Right ventricle myocardium superior (tissue), 1 donor: ENCODE measurements around the gene NDRG2. TPM values are rescaled to one million over a fixed set of nuclear protein-coding genes. Genes with fewer than 3 reads are reported as not detected.
"Not testable (repeated sequence)": the region's sequence is repeated elsewhere in the genome, so short reads cannot be mapped to it uniquely, and the experiment has no call there.

Experiments
- ATAC-seq: fragments of 200-7000 bp; cut with Tn5 transposase; one replicate; pipeline ENCODE4 v1.9.1; 2020; ENCODE audit warnings: mild to moderate bottlenecking; ENCODE audit not compliant: poor library complexity
- DNase-seq: peaks from one replicate; pipeline ENCODE4 v3.0.0-alpha.2; 2020
- intact Hi-C: fragments of 100-400 bp; cut with DNase I; formaldehyde crosslinking; loops from one replicate; pipeline ENCODE4 v1.11.2; 2022
- total RNA-seq: library from RNA; stranded (reverse); fragmentation: NEBNext Ultra II Directional; extraction: Animal tissue kit (Norgen Biotek cat#: 25700); gene quantifications from one replicate; pipeline ENCODE4 v1.2.1, GENCODE V29; 2021
- donor health status: DM: no; HTN: yes; CAD: no; lungs with severe emphysema.

NDRG2 gene
- total RNA-seq, 1 donor from 2014 or later, result 327 TPM

DNA sequence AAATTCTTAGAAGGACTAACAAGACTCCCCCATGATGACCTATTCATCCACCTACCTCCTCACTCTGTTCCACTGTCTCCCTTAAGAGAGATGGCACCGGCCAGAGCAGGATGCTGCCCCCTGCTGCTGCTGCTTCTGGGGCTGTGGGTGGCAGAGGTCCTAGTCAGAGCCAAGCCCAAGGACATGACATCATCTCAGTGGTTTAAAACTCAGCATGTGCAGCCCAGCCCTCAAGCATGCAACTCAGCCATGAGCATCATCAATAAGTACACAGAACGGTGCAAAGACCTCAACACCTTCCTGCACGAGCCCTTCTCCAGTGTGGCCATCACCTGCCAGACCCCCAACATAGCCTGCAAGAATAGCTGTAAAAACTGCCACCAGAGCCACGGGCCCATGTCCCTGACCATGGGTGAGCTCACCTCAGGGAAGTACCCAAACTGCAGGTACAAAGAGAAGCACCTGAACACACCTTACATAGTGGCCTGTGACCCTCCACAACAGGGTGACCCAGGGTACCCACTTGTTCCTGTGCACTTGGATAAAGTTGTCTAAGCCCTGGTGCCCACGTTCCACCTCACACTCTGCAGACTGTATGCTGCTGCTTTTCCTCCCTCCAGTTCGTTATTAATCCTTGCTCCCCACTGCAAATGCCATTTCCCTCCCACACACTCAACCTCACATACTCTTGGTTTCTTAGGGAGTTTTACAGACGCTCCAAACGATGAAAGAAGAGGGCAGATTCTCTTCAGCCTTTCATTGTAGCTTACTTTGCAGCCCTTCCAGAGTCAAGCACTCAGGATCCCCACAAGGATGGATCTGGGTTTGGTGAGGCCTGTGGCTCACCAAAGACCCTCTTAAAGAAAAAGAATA, 33.2 kb upstream of the NDRG2 start, which contains the start of gene RNASE8:
RNASE8 (plus strand) TSS at position 20 of the 873 bp plus-strand sequence; CDS start at position 91, 71 bp downstream.
- ATAC-seq (peak; percentile 30), DNase-seq (no peak)
- intact Hi-C loops, result no loop called here

- DNase-seq (no peak), ATAC-seq (no peak)
- intact Hi-C loops, result no loop called here
These were observed 31.8 kb upstream of the NDRG2 start for GRCh38 chr14:21056520-21057163.

DNA sequence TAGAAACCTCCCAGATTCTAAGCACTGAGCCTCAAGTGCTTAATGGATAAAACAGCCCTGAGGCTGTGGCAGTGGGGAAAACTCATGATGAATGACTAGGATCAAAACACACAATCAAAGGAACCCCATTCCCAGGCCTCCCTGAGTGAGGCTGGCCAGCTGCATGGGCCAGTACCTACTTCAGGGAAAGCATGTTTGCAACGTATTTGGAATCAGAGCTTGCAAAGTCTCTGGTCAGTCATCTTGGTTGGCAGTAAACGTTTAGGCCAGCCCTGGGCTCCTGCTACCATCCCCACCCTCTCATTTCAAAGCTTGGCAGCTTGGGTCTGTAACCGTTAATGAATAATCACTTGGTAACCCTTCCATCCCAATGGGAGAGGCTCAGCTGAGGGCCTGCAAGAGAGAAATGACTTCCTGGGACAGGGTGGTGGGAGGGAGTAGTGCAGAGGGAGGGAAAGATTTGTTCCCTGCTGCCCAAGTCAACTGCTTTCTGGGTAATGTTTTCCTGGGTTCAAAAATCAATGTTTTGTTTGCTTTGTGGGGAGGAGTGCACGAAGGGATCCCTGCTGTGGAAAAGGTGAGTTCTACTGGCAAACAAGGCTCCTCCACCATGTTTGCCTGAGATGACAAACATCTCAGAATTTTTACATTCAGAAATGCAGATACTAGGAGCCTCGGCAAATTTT, 30.7 kb upstream of the NDRG2 start:
- intact Hi-C loops, result no loop called here
- no peak for DNase-seq
- ATAC-seq, result peak; percentile 46

GRCh38 chr14:21054768-21055145, 29.9 kb upstream of the NDRG2 start:
- intact Hi-C loops, result no loop called here
- DNase-seq, result no peak
- no peak for ATAC-seq

DNA sequence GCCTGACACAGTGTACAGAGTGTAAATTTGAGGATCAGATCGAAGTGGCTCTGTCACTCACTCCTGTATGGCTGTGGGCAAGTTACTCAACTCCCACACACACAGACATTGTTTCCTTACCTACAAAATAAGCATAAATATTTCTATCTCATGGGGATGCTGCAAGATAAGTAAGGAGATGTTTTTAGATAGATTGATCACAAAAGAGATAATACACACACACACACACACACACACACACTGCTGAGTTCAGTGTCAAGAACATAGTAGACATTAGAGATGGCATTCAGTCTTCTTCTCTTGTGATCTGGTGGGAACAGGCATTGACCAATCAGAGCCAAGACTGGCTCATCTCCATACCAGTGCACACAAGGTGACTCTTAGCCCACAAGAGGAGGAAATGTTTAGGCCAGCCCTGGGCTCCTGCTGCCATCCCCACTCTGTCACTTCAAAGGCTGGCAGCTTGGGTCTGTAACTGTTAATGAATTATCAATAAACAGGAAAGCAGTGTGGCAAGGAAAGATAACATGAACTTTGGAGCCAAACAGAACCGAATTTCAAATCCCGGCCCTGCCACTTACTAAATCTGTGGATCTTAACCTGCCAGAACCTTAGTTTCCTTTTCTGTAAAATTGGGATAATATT, 29.4 kb upstream of the NDRG2 start:
- DNase-seq (no peak), ATAC-seq (no peak)
- intact Hi-C loops, result no loop called here

- ATAC-seq (no peak), DNase-seq (no peak)
- intact Hi-C loops, result no loop called here
These were observed 28.6 kb upstream of the NDRG2 start for GRCh38 chr14:21053184-21054122.

DNA sequence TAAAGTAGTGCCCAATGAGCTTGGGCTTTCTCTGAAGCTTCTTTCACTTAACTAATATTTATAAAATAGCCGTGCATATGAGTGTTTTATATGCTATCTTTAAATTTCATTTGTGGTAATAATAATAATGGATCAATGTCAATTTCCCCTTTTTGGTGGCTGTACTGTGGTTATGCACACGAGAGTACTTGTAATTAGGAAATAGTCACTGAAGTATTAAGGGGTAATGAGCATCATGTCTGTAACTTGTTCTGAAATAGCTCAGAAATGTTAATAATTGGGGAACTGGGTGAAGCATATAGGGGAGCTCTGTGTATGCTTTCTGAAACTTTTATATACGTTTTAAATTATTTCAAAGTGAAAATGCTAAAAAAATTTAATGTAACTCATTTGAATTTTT, 25.7 kb upstream of the NDRG2 start:
- no peak for ATAC-seq
- intact Hi-C loops, result no loop called here
- no peak for DNase-seq

DNA sequence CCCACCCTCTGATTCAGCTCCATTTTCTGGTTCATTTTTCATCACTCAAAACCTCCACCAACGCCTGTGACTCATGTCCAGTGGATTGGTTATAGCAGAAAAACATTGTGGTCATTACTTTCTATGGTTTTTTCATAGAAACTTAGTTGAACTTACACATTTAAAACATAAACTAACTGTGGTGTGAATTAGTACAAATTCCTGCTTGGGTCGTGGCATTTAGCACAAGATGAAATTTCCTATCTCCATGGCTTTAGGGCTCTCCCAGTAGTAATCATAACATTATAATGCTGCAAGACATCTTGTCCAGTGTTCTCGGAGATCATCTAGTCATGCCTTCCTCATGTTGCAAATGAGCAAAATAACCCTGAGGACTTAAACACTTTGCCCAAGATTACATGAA, 24.4 kb upstream of the NDRG2 start:
- ATAC-seq (no peak), DNase-seq (no peak)
- intact Hi-C loops, result loop anchor here (10.0 kb wide), 1 partner anchor 364 kb away; the partner anchor contains the start of genes ANG and RNASE4

DNA sequence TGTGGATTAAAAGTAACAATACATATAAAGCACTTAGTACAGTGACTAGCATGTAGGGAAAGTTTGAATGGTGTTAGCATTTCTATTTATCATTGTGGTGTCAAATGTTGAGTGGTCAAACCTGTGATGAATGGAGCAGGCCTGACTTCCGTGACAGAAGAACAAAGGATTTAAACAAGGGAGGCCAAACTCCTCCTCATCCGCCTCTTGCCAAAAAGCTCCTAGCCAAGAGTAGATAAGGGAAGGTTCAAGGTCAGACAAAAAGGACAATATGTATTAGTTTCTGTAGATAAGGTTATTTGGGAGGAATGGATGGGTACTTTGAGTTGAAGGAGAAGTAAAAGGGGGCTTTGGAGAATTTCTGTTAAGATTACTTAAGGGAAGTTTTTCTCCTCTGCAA, 23.8 kb upstream of the NDRG2 start:
- peak; percentile 31 for ATAC-seq
- intact Hi-C loops, result loop anchor here (10.0 kb wide), 1 partner anchor 364 kb away; the partner anchor contains the start of genes ANG and RNASE4
- DNase-seq, result no peak

- no peak for DNase-seq
- ATAC-seq, result no peak
- intact Hi-C loops, result loop anchor here (10.0 kb wide), 1 partner anchor 363 kb away; the partner anchor contains the start of genes ANG and RNASE4
These were observed 22.5 kb upstream of the NDRG2 start for GRCh38 chr14:21047378-21047781.

DNA sequence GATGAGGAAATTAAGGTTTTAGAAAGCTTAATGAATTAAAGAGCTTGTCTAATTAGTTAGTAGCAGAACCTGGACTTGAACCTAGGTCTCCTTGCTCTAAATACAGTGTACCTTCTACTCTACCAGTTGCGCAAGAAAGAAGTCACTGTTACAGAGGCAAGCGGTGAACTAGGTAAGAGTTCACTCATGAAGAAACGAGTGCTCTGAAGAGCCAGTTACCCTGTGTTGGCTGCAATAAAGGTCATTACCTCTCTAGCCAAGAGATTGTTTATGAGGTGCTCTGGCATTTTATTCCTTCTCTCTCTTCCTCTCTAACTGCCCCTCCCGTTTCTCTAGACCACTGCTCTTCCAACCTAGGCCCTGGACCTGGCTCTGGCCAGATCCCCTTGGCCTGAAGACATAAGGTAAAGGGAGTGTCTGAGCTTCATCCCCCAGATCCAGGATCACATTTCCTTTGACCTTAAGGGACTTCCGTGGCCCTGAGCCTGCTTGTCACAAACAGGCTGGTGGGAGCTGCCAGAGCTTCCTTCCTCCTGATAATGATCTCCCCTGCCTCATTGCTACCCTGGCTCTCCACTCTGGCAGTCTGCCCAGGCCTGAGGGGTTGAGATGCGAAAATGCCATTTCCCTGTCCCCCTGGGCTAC, 19.2 kb upstream of the NDRG2 start:
- ATAC-seq, result peak; percentile 54
- intact Hi-C loops, result loop anchor here (10.0 kb wide), 1 partner anchor 359 kb away; the partner anchor contains the start of genes ANG and RNASE4
- peak; percentile 65 for DNase-seq

DNA sequence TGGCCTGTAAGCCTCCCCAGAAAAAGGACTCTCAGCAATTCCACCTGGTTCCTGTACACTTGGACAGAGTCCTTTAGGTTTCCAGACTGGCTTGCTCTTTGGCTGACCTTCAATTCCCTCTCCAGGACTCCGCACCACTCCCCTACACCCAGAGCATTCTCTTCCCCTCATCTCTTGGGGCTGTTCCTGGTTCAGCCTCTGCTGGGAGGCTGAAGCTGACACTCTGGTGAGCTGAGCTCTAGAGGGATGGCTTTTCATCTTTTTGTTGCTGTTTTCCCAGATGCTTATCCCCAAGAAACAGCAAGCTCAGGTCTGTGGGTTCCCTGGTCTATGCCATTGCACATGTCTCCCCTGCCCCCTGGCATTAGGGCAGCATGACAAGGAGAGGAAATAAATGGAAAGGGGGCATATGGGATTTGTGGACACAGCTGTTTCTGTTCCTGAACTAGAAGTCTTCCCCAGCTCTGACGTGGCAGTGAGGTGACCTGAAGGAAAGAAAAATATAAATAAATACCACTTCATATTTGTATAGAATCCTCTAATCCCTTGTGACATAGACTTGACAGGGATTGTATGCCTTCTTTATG, 18.6 kb upstream of the NDRG2 start:
- no peak for DNase-seq
- ATAC-seq, result peak; percentile 16
- intact Hi-C loops, result loop anchor here (10.0 kb wide), 1 partner anchor 359 kb away; the partner anchor contains the start of genes ANG and RNASE4

GRCh38 chr14:21042918-21043317, 18.1 kb upstream of the NDRG2 start:
- intact Hi-C loops, result loop anchor here (10.0 kb wide), 1 partner anchor 358 kb away; the partner anchor contains the start of genes ANG and RNASE4
- ATAC-seq (peak; percentile 36), DNase-seq (peak; percentile 51)

GRCh38 chr14:21041676-21042433, 17.0 kb upstream of the NDRG2 start, which contains the start of gene RNASE7:
Gene RNASE7, plus strand, starts transcription at chr14:21042362. Its CDS starts 631 bp downstream, at chr14:21042993.
- intact Hi-C loops, result loop anchor here (10.0 kb wide), 1 partner anchor 357 kb away; the partner anchor contains the start of genes ANG and RNASE4
- DNase-seq (no peak), ATAC-seq (no peak)

- DNase-seq, ATAC-seq: not testable (repeated sequence)
- intact Hi-C loops, result loop anchor here (10.0 kb wide), 1 partner anchor 356 kb away; the partner anchor contains the start of genes ANG and RNASE4
These were observed 16.1 kb upstream of the NDRG2 start for GRCh38 chr14:21040941-21041340.
